G401.6 (cell line): ENCODE measurements around the gene BABAM1.
A peak's percentile ranks its signal among the peaks of the same experiment; 100 is the strongest.

Source experiments
- FAIRE-seq: peaks from 2 replicates; lab custom pipeline; 2012; peaks lifted over from hg19 to GRCh38; lab: Jason Lieb, UNC

Gene BABAM1

GRCh38 chr19:17324357-17325114 lies 57.3 kb downstream of the BABAM1 start:
- no peak for FAIRE-seq

GRCh38 chr19:17325133-17325532 lies 57.9 kb downstream of the BABAM1 start:
- no peak for FAIRE-seq

GRCh38 chr19:17325881-17326594 lies 58.8 kb downstream of the BABAM1 start:
- no peak for FAIRE-seq

GRCh38 chr19:17326595-17326966 lies 59.3 kb downstream of the BABAM1 start:
- no peak for FAIRE-seq

GRCh38 chr19:17327068-17327653 lies 59.9 kb downstream of the BABAM1 start:
- FAIRE-seq, result no peak

GRCh38 chr19:17327654-17328516 lies 60.6 kb downstream of the BABAM1 start:
- peak; percentile 78 for FAIRE-seq
